Skeletal muscle satellite cell (primary cell): ENCODE data around the gene CTDSP2. TPM values are rescaled to one million over a fixed set of nuclear protein-coding genes. Genes with fewer than 3 reads are reported as not detected.
A peak's percentile ranks its signal among the peaks of the same experiment; 100 is the strongest.

Experiments used
- H3K27me3 ChIP-seq: 2 replicates; pipeline ENCODE4 v1.7.0; 2013; ENCODE audit warnings: low read length; ENCODE audit not compliant: control insufficient read depth, insufficient read depth
- H3K36me3 ChIP-seq: 2 replicates; pipeline ENCODE4 v1.7.0; 2013; ENCODE audit warnings: mild to moderate bottlenecking, control low read depth, low read length; ENCODE audit not compliant: insufficient read depth
- H3K4me1 ChIP-seq: 2 replicates; pipeline ENCODE4 v1.7.0; 2013; ENCODE audit warnings: low read length; ENCODE audit not compliant: control insufficient read depth, insufficient read depth
- H3K4me2 ChIP-seq: 2 replicates; pipeline ENCODE4 v1.7.0; 2013; ENCODE audit warnings: mild to moderate bottlenecking, low read length
- H3K4me3 ChIP-seq: 2 replicates; pipeline ENCODE4 v1.7.0; 2013; ENCODE audit warnings: low read length
- H3K9ac ChIP-seq: 2 replicates; pipeline ENCODE4 v1.7.0; 2013; ENCODE audit warnings: mild to moderate bottlenecking, low read depth, low read length, moderate library complexity
- H3K9me3 ChIP-seq: replicated peaks from 2 replicates; pipeline ENCODE4 v1.7.0; 2013; ENCODE audit warnings: mild to moderate bottlenecking, control low read depth, low read length
- total RNA-seq: library from RNA; depleted of rRNA; stranded (reverse); fragments of >200 nt; gene quantifications from 2 replicates; pipeline ENCODE4 v1.2.3, GENCODE V29; 2012; rRNA removed

The CTDSP2 gene, protein sequence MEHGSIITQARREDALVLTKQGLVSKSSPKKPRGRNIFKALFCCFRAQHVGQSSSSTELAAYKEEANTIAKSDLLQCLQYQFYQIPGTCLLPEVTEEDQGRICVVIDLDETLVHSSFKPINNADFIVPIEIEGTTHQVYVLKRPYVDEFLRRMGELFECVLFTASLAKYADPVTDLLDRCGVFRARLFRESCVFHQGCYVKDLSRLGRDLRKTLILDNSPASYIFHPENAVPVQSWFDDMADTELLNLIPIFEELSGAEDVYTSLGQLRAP
- 38.8 and 41.3 TPM in 2 replicates for total RNA-seq

DNA sequence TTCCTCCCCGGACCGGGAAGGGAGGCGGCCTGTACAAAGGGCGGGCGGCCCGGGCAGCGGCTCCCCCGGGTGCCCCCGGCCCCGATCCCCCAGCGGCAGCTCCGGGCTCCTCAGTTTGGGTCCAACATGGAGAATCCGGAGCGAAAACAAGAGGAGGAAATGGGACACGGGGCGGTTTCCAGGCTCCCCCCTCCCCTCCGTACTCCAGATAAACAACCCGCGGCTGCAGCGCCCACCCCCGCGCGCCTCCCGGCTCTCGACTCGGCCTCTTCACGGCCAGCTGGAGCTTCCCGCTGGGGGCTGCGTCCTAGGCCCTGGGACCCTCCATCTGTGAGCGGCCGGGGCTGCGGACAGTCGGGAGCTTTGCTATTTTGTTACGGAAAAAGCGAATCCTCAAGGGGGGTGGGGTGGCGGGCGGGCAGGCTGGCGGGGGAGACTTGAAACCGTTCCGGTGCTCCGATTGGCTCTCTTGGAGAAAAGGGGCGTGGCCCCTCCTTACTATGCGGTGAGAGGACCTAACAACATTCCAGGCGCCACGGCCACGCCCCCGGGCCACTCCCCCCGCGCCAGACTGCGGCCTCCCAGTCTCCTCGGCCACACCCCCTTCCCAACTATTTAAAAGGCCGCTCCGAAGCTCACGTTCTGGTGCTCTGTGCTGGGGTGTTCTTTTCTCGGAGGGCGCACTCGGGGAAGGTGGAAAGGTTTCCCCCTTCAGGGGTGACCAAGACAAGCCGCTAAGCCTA, at the start of gene CTDSP2:
TSS of gene CTDSP2 (minus strand) at position 153 of the 743 bp plus-strand sequence. CDS start 294 bp downstream, outside the sequence.
- Histone ChIP-seq H3K4me1 (peaks cover 31% of the 10 kb centered on the region), H3K4me3 (peak within 1 kb of the TSS; percentile 99), H3K4me2 (peak within 1 kb of the TSS; percentile 92), H3K9me3 (no peaks in the 10 kb centered on the region), H3K27me3 (peaks cover 14% of the 10 kb centered on the region), H3K36me3 (no peaks in the 10 kb centered on the region), H3K9ac (peak within 1 kb of the TSS; percentile 99)

DNA sequence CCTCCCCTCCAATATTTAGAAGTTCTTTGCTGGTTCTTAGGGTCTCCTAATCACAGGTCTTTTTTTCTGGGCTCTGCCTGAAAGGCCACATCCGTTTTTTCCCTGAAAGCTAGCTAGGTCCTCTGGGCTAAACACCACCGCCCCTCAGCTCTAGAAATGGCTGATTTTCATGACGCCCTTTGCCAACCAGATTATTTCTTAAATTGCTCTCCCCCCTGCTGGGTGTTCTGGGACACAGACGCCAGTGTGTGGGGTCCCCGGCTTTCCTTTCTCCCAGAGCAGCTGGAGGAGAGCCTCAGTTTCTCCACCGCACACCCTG, 49.5 kb upstream of the CTDSP2 start:
- peaks cover 48% of the 10 kb centered on the region for H3K4me1 ChIP-seq
- H3K9ac ChIP-seq = peak overlapping the region; percentile 85
- peak overlapping the region; percentile 85 for H3K4me2 ChIP-seq
- no peaks in the 10 kb centered on the region for H3K27me3 ChIP-seq
- no peaks in the 10 kb centered on the region for H3K9me3 ChIP-seq
- no peaks in the 10 kb centered on the region for H3K36me3 ChIP-seq
- H3K4me3 ChIP-seq = peak overlapping the region; percentile 75

DNA sequence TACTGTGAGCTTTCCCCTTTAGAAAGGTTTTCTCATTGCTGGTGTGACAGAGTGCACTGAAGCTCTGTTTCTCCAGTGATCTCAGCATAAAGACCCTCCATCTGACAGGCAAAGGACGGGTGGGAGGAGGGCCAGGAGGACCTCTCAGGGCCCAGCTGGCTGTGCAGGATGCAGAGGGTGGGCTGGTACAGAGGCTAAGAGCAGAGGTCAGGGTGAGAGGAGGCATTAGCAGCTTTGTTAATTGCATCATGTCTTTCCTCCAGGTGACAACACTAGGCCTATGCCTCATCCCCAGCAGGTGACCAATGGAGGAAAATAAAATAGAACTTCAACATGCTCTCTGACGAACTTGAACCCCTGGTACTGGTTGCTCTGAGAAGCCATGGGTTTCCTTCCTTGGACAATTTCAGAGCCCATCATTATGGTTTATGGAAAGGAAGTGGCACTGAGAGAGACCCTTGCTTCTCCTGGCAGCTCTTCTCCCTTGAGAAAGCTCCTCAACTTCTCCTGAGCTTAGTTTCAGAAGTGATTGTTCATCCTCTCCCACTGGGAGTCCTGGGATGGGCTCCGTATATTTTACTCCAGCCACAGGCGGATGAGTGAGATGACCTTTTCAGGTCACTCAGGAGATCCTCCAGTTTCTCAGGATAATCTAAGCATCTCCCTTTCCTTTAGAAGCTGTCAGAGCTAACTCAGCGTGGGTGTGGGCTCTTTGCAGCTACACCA, 49.0 kb upstream of the CTDSP2 start:
- peak overlapping the region; percentile 75 for H3K4me3 ChIP-seq
- H3K4me2 ChIP-seq = peak overlapping the region; percentile 85

DNA sequence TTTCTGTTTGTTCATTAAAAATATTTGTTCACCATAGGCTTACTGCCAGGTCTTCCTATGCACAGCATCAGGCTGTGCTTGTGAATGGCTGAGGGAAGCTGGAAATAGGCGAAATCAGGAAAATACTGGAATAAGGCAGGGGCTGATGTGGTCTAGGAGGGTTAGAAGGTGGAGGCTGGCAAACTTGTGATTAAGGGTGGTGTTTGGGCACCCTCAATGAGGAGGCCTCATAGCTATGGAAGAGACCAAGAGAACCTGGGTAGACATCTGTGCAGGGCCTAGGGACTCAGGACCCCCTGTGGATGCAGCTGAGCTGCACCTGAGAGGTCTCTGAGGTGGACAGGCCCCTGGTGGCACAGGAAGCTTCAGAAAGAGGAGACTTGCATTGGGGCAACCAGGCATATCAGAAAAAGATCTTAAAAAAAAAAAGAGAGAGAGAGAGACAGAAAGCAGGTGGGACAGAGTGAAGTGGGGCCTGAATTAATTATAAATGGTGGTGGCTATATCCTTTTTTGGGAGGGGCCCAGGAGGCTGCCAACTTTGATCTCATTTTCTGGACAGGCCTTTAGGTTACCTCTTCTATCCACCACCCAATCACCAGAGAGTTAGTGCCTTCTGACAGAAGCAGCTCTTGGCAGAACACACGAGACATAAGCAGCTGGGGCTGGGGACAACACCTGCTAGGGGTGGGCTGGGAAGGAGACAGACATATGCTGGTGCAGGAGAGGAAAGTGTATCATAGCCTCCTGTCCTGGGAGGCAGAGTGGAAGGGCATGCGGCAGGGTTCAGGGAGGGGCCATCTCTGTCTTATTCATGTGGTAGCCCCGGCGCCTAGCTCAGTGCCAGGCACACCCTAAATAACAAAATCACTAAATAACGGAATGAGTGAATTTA, 48.1 kb upstream of the CTDSP2 start:
- Histone ChIP-seq H3K4me2 (peak overlapping the region; percentile 56), H3K27me3 (no peaks in the 10 kb centered on the region), H3K9me3 (no peaks in the 10 kb centered on the region), H3K9ac (peak overlapping the region; percentile 70), H3K4me3 (no peak overlapping the region), H3K4me1 (peaks cover 57% of the 10 kb centered on the region), H3K36me3 (no peaks in the 10 kb centered on the region)

More for the DNA sequence above, 49.0 kb upstream of the CTDSP2 start:
- Histone ChIP-seq H3K9ac (peak overlapping the region; percentile 85), H3K9me3 (no peaks in the 10 kb centered on the region), H3K36me3 (no peaks in the 10 kb centered on the region), H3K27me3 (no peaks in the 10 kb centered on the region), H3K4me1 (peaks cover 48% of the 10 kb centered on the region)

DNA sequence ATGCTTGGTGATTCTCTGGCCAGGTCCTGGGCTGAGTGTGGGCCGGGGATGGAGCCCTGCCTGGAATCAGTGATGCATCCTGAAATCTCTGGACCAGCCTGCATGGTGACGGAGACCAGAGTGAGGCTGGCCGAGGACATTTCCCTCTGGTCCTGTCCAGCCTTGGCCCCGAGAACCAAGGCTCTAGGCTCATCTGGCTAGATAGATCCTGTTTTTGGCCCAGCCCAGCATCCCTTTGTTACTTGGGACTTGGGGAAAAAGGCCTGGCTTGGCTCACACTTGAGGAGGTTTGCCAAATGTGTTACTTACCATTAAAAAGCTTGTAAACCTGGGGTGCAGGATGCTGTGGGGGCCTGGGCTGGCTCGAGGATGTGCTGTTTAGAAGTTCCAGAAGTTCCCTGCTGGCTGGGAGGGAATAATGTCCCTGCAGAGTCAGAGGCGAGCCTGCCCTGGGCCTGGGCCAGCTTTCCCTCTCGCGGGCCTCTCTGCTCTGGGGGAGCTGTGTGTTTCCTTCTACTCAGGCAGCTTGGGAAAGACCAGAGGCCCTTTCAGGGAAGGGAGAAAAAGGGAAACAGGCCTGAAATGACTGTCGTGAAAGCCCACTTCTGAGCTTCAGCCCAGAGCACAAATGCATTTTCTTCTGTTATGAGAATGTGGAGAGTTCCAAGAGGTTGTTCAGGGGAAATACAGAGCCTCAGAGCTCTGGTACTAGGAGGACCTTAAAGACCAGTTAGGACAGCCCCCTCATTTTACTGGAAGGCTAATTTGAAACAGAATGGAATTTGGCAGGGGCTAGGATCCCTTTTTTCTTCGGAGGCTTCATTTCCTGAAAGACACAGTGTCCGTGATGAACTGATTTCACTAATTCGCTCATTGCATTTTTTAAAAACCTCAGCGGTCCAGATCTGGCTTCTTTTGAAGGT, 47.2 kb upstream of the CTDSP2 start:
- Histone ChIP-seq H3K9me3 (no peaks in the 10 kb centered on the region), H3K36me3 (no peaks in the 10 kb centered on the region), H3K4me3 (peak overlapping the region; percentile 16), H3K4me2 (peak overlapping the region; percentile 56), H3K9ac (peak overlapping the region; percentile 70), H3K27me3 (no peaks in the 10 kb centered on the region), H3K4me1 (peaks cover 59% of the 10 kb centered on the region)

DNA sequence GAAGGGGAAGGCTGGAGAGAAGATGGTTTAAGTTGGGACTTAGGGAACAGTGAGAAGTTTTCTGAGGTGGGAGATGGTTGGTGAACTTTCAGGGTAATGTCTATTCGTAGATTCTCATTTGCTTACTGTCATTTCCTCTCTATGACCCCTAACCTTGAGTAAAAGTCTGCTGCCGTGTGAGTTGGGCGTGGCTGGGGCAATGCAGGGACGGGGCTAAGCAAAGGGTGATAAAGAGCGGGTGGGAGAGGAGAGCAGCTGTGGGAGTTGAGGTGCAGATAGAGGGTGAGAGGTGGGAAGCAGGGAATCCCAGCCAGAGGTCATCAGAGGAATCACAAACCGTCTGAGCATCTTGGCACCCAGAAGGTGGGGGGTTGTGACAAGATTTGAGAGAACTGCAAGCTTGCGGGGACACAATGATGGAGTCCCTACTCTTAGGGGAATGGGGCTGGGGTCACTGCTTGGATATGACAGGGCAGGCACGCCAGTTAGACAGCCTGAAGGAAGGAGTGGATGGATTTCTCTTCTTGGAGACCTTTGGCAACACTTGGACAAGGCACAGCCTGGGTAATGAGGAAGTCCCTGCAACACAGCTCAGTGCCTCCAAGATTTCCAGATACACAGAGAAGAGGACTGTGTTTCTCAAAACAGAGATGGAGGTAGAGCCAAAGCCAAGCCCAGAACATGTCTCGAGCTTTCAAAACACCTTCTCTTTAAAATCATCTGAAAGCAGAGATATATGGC, 45.9 kb upstream of the CTDSP2 start:
- no peak overlapping the region for H3K4me3 ChIP-seq
- no peak overlapping the region for H3K4me2 ChIP-seq
- no peaks in the 10 kb centered on the region for H3K9me3 ChIP-seq
- peaks cover 62% of the 10 kb centered on the region for H3K4me1 ChIP-seq
- no peaks in the 10 kb centered on the region for H3K27me3 ChIP-seq
- no peak overlapping the region for H3K9ac ChIP-seq
- no peaks in the 10 kb centered on the region for H3K36me3 ChIP-seq

DNA sequence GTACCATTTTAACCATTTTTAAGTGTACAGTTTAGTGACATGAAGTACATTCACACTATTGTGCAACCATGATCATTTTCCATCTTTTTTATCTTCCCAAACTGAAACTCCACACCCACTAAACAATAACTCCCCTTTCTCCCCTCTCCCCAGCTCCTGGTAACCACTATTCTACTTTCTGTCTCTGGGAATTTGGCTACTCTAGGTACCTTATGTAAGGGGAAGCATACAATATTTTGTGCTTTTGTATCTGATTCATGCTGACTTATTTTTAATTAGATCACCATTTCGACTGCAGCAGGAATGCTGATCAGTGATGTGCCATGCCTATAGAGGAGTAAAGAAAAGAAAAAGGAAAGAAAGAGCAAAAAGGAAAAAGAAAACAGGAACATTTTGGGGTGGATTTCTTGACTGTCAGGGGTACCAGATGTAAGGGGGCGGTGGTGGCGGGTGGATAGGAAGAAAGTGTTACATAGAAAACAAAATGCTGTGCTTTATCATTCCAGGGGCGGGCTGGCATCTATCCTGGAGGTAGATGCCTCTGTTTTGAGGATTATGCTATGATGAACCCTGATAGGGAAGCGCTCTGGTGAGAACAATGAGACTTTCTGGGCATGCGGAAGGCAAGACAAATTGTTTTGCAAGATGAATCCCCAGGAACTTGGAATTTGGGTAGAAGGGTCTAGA, 45.2 kb upstream of the CTDSP2 start:
- Histone ChIP-seq H3K27me3 (no peaks in the 10 kb centered on the region), H3K4me3 (no peak overlapping the region), H3K4me1 (peaks cover 58% of the 10 kb centered on the region), H3K9me3 (no peaks in the 10 kb centered on the region), H3K4me2 (no peak overlapping the region), H3K9ac (no peak overlapping the region), H3K36me3 (no peaks in the 10 kb centered on the region)

DNA sequence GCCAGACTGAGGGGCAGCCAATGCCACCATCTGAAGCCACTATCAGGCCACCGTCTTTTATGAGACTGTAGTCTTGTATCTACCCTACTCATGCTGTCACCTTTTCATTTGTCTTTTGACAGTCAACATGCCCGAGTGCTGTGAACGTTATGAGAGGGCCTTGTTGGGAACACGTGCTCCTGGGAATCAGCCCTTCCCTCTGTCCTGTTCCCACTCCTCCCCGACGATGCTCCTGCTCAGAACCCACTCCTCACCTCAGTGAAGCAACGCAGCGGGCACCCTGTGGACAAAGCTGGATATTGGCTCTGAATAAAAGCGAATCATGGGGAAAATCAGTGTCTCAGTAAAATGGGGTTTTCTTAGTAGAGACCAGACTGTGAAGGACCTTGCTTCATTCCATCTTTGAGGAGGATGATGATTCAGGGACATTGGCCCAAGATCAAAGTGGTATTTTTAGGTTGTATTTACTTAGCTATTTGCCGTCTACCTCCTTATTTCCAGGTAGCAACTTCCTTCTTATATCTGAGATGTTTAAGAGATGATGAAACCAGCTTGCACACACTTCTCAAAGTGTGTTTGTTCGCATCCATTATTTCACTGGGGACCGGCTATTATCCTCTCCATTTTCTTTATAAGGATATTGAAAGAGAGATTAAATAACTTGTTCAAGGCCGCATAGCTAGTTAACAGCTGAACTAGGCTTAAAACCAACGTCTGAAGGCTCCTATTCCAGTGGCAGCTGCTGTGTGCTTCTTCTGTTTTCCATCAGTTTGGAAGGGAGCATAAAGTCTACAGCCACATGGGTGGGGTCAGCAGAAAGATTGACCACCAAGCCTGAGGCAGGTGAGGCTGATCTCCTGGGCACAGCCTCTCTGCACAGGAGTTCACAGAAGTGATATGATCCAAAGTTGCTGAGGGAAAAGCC, 43.9 kb upstream of the CTDSP2 start:
- Histone ChIP-seq H3K36me3 (no peaks in the 10 kb centered on the region), H3K4me2 (no peak overlapping the region), H3K27me3 (no peaks in the 10 kb centered on the region), H3K4me1 (peaks cover 48% of the 10 kb centered on the region), H3K9ac (no peak overlapping the region), H3K9me3 (no peaks in the 10 kb centered on the region), H3K4me3 (no peak overlapping the region)

DNA sequence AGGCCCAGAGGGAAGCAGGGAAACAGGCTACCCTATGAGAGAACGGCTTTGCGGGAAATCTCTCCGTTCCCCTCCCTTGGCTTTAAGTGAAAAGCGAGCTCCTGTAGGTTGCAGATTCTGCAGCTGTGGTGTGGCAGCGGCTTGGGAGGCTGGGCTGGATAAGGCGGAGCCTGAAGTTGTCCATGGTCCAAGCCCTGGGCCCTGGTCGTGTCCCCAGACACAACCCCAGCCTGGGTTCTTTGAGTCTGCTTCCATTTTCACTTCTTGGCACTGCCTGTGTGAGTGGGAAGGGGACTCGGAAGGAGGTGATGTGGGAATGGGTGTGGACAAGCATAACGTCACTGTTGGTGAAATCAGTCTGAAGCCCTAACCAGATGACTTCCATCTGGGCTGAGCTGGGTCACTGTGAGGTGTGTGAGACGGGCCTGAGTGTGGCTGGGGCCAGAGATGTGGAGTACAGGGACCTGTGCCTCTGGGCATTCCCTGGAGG, 43.0 kb upstream of the CTDSP2 start:
- H3K4me2 ChIP-seq = no peak overlapping the region
- H3K9me3 ChIP-seq = no peaks in the 10 kb centered on the region
- no peak overlapping the region for H3K4me3 ChIP-seq
- H3K4me1 ChIP-seq = peaks cover 46% of the 10 kb centered on the region
- H3K36me3 ChIP-seq = no peaks in the 10 kb centered on the region
- H3K27me3 ChIP-seq = no peaks in the 10 kb centered on the region
- H3K9ac ChIP-seq = no peak overlapping the region
